ENCODE results near the gene KLHL6. TPM values are rescaled to one million over a fixed set of nuclear protein-coding genes. Genes with fewer than 3 reads are reported as not detected.

KLHL6 gene
- total RNA-seq, 1 donor from 2014 or later, result 3.1 TPM

DNA sequence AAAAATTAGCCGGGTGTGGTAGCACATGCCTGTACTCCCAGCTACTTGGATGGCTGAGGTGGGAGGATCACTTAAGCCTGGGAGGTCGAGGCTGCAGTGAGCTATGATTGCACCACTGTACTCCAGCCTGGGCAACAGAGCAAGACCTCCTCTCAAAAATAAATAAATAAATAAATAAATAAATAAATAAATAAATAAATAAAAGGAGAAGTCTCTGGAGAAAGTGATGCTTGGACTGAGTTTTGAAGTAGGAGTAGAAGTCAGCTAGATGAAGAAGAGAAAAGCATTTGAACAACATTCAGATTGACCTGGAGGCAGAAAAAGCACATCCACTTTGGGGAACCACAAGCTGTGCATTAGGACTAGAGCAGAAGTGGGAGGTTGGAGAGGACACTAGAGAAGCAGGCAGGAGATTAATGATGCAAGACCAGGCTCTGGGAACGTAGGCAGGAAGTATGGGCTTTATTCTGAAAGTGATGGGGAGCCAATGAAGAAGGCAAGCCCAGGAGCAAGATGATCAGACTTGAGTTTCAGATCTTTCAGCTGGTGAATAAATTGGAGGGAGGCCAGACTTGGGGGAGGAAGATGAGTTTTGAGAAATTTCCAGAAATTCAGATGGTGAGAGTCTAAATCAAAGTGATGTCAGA, 48.7 kb downstream of the KLHL6 start:
- no peak for DNase-seq

DNA sequence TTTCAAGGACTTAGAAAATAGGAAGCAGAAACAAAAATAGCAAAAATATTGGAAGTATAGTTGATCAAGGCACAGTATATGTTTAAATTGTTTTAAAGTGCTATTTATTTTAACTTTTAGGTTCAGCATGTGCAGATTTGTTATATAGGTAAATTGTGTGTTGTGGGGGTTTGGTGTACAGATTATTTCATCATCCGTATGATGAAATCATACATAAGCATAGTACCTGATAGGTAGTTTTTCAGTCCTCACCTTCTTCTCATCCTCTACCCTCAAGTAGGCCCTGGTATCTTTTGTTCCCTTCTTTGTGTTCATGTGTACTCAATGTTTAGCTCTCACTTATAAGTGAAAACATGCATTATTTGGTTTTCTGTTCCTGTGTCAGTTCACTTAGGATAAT, 50.9 kb downstream of the KLHL6 start:
- DNase-seq, result no peak

DNA sequence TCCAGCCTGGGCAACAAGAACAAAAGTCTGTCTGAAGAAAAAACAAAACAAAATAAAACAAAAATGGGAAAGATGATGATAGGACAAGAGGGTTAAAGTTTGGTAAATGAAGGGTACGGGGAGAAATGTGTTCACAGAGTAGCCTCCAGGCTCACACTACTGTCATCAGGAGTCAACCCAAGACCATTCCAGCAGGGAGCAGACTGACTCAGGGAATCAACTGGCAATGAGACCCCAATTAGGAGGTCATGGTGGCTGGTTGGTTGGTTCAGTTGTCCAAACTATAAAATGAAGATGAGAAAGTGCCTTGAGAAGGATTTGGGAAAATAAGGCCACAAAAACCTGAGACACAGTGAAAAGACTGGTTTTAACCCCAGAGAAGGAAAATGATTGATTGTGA, 51.8 kb downstream of the KLHL6 start:
- no peak for DNase-seq

DNA sequence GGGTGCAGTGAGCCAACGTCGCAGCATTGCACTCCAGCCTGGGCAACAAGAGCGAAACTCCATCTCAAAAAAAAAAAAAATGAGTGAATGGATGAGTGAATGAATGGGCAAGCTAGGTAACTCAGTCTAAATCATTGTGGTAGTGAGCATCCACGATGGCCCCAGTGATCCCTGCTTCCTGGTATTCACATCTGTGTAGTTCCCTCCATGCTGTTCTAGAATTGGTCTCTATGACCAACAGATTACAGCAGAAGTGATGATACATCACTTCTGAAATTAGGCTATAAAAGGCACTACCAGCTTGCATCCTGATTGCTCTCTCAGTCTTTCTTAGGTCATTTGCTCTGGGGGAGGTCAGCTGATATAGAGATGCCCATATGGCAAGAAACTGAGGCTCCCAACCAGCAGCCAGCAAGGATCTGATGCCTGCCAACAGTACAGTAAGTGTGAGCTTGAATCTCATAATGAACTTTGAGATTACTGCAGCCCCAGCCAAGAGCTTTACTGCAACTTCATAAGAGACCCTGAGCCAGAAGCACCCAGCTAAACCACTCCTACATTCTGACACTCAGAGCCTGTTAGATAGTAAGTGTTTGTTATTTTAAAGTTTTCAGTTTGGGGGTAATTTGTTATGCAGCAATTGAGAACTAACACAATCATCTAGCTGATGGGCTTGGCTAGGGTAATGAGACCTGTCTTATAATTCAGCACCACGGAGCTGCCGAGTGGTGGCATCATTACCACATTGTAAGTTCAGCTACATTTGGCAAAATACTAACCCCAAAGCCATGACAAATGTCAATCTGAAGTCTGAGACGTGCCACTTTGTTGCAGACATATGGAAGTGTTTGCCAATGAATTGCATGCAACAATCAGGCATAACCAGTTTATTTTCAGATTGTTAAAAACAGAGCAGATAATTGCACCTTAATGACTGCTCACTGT, 53.0 kb downstream of the KLHL6 start:
- no peak for DNase-seq

GRCh38 chr3:183500981-183501704, 54.4 kb downstream of the KLHL6 start:
- no peak for DNase-seq

DNA sequence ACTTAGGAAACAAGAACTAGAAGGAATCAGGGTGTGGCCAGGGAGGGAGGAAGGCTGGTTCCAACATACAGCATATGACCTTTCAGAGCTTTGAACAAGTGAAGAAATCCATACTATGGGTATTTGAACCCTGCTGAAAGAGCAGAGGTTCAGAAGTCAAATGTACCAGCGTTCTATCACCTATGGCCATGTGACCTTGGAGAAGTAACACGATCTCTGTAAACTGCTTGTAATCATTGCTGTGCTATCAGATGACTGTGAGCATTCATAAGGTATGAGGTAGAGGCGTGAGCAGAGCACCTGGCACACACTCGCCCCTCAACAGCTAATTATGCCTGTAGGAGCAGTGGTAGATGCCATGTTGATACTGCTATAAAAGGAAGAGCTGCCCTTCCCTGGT, 55.2 kb downstream of the KLHL6 start:
- DNase-seq, result no peak

GRCh38 chr3:183498634-183499033, 56.9 kb downstream of the KLHL6 start:
- no peak for DNase-seq

DNA sequence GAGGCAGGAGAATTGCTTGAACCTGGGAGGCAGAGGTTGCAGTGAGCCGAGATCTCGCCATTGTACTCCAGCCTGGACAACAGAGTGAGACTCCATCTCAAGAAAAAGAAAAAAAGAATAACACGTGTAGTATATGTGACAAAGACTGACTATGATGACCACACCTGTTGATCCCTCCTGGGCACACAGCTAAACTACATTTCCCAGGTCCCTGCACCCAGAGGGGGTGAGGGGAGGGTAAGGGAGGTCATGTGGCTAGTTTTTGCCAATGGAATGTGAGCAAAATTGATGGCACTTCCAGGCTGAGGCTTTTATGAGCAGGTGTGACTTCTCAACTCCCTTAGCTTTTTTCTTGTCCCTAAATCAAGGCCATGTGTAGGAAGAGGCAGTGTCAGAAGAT, 58.2 kb downstream of the KLHL6 start:
- no peak for DNase-seq

DNA sequence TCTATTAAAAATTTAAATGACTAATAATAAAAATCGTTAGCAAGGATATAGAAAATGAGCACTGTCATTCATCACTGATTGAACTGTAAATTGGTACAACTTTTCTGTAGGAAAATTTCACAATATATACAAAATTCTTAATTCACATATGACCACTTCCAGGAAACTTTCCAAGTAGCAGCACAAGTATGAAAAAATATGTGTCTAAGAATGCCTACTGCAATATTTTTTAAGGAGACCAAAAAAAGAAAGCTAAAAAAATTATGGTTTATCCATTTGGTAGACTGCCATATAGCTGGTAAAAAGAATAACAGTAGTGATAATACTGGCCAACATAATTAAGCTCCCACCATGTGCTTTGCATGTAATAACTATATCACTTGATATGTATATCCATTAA, 59.2 kb downstream of the KLHL6 start:
- DNase-seq, result no peak

- no peak for DNase-seq
Observed at GRCh38 chr3:183494341-183494740, 61.2 kb downstream of the KLHL6 start.

GRCh38 chr3:183493296-183494045, 62.0 kb downstream of the KLHL6 start:
- no peak for DNase-seq

DNA sequence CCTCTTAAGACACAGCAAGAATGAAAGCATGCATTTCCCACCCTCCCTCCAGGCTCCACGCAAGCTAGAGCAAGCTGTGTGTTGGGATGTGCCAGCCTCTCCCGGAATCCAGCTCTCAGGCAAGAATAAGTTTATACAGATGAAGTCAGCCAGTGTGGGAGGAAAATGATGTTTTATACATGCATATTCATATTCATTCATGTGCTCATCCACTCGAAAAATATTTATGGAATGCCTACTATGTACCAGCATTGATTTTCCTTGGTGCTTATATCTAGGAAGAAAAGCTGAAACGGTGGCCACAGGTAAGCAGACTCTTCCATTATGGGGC, 62.7 kb downstream of the KLHL6 start:
- DNase-seq, result no peak

DNA sequence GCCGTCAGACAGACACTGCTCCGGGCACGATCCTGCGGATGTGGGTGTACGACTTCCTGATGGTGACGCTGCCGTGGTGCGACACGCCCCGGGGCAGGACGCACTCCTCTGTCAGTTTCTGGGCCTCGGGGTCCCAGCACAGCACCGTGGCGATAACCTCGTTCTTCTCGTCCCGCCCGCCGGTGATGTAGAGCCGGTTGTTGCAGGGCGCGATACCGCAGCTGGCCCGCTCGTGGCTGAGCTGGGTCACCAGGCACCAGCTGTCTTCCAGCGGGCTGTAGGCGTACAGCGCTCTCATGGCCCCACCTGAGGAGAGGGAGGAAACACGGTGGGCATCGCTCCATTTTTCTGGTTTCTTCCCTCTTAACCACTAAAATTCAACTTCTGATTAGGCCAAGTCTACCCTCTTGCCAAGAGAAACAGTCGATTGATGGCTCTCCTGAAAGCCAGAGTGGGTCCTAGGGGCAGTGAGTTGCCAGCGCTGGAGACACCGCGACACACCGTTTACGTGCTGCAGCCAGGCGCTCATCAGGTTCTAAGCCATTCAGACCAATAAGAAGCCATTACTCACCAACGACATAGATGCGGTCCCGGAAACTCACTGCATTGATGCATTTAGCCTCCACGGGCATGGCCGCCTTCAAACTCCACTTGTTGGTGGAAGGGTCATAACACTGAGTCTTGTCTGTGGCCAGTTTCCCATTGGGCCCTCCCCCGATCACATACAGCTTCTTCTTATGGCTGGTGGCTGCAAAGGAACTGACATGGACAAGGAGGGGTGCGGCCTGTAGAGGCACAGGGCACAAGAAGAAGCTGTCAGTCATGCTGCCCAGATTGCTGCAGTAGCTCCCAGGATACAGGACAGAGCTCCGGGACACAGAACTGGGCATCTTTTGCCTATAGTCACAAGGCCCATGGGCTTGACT, 63.3 kb downstream of the KLHL6 start:
- DNase-seq, result no peak

- no peak for DNase-seq
Observed at GRCh38 chr3:183491109-183491922, 64.2 kb downstream of the KLHL6 start.

DNA sequence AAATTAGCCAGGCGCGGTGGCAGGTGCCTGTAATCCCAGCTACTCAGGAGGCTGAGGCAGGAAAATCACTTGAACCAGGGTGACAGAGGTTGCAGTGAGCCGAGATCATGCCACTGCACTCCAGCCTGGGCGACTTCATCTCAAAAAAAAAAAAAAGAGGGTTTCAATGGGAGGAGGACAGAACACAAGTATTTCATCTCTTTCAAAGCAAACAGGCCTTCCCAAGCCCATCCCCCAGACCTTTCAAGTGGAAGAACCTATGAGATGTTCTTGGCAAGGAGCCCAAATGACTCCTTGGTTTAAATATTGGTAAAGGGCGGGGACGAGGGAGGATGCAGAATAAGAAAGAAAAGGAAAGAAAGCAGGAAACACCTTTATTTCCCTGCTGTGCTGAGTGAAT, 64.9 kb downstream of the KLHL6 start:
- no peak for DNase-seq

DNA sequence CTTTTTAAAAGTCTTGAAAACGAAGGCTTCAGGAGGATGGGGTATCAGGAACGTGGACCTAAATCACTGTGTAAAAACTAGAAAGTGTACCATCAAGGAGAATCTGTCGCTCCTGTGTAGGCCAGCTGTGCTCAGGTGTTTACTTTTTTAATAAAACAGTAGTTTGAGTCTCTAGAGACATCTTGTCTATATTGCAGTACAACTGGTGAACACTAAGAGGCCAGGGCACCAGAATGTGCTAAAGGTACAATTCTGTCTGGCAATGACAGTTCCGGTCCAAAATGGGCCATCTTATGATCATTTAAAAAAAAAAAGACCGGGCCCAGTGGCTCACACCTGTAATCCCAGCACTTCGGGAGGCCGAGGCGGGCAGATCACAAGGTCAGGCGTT, 65.3 kb downstream of the KLHL6 start:
- DNase-seq, result no peak

DNA sequence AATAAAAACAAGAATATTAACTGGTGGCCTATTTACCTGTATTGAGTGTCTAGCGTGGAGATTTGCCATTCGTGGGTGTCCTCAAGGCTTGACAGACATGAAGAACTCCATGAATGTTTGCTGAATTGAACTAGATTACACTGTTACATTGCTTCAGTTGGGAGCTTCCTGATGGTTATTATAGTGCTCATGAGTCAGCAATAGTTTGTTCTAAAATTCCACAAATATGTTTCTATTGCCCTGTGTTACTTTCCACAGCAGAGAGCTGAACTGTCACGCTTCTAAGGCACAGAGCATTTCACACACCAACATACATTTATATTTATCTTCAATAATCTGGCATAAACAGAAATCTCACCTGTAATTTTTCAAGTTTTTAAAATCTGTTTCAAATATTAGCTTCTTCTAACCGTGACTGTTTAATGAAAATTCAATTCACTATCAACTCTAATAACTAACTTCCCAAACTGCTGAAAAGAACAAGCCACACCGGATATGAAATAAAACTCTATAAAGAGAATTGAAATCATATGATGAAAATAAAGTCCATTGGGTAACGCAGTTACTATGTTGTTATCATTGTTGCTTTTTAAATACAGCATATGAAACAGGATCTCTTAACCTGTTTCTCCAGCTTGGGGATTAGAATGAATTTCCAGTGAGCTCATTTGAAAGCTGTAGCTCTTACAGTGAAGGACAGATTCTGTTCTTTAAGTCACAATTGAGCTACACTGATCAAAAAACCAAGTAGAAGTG, 65.9 kb downstream of the KLHL6 start:
- no peak for DNase-seq

DNA sequence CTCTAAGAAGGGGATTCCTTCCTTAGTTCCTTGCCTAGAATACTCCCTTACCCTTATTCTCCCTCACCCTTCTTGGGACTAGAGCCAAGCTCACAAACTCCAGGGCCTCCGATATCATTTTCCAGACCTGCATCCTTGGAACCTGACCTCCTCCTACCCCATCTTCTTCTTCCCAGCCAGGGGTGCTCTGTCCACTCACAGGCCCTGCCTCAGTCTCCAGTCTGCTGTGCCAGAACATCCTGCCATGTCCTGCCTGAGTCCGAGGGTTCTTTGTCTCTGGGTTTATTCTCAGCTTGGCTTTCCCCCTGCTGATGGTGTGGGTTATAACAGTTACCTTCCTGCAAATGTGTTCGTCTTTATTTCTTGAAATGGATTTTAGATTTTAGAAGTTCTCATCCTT, 67.2 kb downstream of the KLHL6 start:
- DNase-seq, result no peak

DNA sequence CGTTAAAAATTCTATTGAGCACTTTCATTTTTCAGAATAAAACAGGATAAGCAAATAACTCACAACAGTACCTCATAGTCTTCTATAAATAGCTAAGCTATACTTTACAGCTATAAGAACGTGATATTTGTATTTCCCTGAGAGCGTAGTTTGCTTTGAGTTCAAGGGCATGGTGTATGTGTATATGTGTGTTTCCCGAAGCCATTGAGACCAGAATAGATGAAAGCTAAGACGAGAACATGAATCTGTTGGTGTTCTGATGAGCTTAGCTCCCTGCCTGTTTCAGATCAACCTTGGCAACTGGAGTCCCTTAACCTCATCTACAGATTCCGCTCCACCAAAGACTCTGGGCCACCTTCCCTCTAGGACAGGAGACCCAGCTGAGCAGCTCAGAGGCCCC, 67.6 kb downstream of the KLHL6 start:
- no peak for DNase-seq

DNA sequence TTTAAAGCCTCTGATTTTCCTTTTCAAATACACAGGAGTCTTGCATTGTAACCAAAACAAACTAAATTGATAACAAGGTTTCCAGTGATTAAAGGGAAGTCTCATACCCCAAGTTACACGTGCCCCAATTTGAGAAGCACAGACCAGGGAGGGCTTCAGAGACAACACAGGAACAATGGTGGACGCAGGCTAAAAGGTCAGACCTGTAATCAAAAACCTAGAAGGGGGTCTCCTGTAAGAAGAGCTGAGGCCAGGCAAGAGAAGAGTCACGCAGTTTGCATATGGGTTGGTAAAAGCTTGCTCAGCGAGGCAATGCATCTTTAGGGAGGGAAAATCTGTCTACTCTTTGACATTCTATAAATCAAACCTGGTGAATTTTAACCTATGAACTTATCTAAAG, 68.5 kb downstream of the KLHL6 start:
- DNase-seq, result no peak
